Subcutaneous abdominal adipose tissue (tissue), 5 donors: Measurements from ENCODE around the gene PDCD1.
"Not testable (repeated sequence)": the region's sequence is repeated elsewhere in the genome, so short reads cannot be mapped to it uniquely, and the experiment has no call there.

Experiments
- H3K27ac ChIP-seq: one replicate; pipeline ENCODE4 v1.7.0; 2013; ENCODE audit warnings: low read depth, mild to moderate bottlenecking, inconsistent platforms, low read length, moderate library complexity
- H3K27me3 ChIP-seq, 5 donors: one replicate each; pipeline ENCODE4 v1.7.0; 2013; ENCODE audit warnings: low read length in 5 of 5, inconsistent platforms in 1 of 5; ENCODE audit not compliant: control insufficient read depth in 5 of 5, insufficient read depth in 4 of 5
- H3K36me3 ChIP-seq, 5 donors: one replicate each; pipeline ENCODE4 v1.7.0; 2013; ENCODE audit warnings: low read length in 5 of 5; ENCODE audit not compliant: control insufficient read depth in 5 of 5, insufficient read depth in 5 of 5
- H3K4me1 ChIP-seq, 5 donors: one replicate each; pipeline ENCODE4 v1.7.0; 2013; ENCODE audit warnings: low read length in 5 of 5, mild to moderate bottlenecking in 3 of 5, moderate library complexity in 1 of 5; ENCODE audit not compliant: control insufficient read depth in 5 of 5, insufficient read depth in 5 of 5
- H3K4me3 ChIP-seq, 5 donors: one replicate each; pipeline ENCODE4 v1.7.0; 2013; ENCODE audit warnings: low read length in 5 of 5, low read depth in 1 of 5
- H3K9ac ChIP-seq, 5 donors: one replicate each; pipeline ENCODE4 v1.7.0; 2013; ENCODE audit warnings: low read length in 5 of 5, mild to moderate bottlenecking in 4 of 5, moderate library complexity in 3 of 5
- H3K9me3 ChIP-seq, 5 donors: one replicate each; pipeline ENCODE4 v1.7.0; 2013; ENCODE audit warnings: low read length in 5 of 5; ENCODE audit not compliant: control insufficient read depth in 5 of 5
- donor health status: healthy.
- donor health status: healthy.
- donor health status: healthy.
- donor health status: healthy.
- donor health status: healthy.

The PDCD1 gene

DNA sequence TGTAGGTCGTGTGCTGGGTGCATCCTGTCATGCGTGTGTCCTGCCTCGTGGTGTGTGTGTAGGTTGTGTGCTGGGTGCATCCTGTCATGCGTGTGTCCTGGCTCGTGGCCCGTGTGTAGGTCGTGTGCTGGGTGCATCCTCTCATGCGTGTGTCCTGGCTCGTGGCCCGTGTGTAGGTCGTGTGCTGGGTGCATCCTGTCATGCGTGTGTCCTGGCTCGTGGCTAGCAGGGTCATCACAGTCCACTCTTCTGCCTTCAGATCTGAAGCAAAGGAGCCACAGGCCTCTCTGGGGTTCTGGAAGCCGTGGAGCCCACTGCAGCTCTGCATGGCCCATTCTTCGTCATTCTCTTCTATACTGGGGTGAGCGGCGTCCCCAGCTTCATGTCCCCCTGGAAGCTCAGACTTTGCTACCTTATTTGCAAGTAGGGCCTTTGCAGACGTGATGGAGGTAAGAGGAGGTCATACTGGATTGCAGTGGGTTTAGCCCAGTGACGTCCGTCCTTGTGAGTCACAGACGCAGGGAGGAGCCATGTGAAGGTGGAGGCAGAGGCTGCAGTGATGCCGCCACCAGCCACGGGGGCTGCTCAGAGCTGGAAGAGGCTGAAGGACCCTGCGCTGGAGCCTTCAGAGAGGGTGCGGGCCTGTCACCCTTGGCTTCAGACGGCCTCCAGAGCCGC lies 38.6 kb downstream of the PDCD1 start:
- Histone ChIP-seq H3K4me1 (peaks cover 0 to 20% (median 7%) of the 10 kb centered on the region in 5 donors), H3K27me3 (peaks cover 0 to 22% (median 12%) of the 10 kb centered on the region in 5 donors)
- H3K4me3 ChIP-seq, H3K36me3 ChIP-seq, H3K9me3 ChIP-seq, H3K9ac ChIP-seq, H3K27ac ChIP-seq: not testable (repeated sequence)

DNA sequence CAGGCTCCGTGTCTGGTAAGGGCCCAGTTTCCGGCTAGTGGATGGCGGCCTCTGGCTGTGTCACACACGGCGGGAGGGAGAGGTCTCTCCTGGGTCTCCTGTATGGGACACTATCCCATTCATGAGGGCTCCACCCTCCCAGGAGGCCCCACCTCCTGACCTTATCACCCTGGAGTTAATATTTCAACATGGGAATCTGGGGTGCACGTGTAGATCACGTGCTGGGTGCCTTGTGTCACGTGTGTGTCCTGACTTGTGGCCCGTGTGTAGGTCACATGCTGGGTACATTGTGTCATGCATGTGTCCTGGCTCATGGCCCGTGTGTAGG lies 39.8 kb downstream of the PDCD1 start:
- Histone ChIP-seq H3K9ac (no peak overlapping the region), H3K4me1 (peaks cover 0 to 21% (median 7%) of the 10 kb centered on the region in 5 donors), H3K36me3 (no peaks in the 10 kb centered on the region), H3K4me3 (no peak overlapping the region), H3K9me3 (no peaks in the 10 kb centered on the region), H3K27ac (no peak overlapping the region), H3K27me3 (peaks cover 0 to 22% (median 12%) of the 10 kb centered on the region in 5 donors)

DNA sequence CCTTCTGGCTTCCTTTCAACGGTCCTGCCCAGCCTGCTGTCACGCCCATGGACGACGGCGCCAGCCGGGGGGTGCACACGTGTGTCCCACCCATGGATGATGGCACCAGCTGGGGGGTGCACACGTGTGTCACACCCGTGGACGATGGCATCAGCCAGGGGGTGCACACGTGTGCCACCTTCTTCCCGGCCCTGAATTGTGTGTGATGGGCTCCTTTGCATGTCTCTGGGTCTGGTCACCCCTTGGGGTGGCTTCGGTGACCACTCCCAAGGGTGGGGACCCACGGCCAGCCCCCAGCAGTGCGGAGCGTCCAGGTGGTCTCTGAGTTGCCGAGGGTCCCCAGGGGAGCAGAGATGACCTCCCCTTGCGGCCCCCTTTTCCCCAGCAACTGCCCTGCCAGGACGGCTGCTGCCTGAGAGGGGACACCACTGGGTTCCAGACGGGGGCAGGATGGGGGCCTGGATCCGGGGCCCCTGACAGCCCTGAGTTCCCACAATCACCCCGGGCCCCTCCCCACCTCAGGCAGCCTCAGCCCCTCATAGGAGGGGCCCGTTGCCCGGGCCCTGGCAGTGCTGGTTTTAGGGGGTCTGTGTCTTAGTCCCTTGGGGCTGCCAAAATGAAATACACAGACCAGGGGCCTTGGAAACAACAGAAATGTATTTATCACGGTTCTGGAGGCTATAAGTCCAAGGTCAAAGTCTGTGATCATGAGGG lies 40.3 kb downstream of the PDCD1 start:
- Histone ChIP-seq H3K9me3 (no peaks in the 10 kb centered on the region), H3K36me3 (no peaks in the 10 kb centered on the region), H3K4me3 (no peak overlapping the region), H3K9ac (no peak overlapping the region), H3K4me1 (peaks cover 0 to 27% (median 7%) of the 10 kb centered on the region in 5 donors), H3K27ac (no peak overlapping the region), H3K27me3 (peaks cover 0 to 22% (median 12%) of the 10 kb centered on the region in 5 donors)

DNA sequence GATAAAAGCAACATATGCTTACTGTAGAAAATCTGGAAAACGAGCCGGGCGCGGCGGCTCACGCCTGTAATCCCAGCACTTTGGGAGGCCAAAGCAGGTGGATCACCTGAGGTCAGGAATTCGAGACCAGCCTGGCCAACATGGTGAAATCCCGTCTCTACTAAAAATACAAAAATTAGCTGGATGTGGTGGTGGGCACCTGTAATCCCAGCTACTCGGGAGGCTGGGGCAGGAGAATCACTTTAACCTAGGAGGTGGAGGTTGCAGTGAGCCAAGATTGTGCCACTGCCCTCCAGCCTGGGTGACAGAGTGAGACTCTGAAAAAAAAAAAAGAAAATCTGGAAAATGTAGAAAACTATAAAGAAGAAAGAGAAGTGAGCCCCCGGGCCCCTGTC lies 40.9 kb downstream of the PDCD1 start:
- not testable (repeated sequence) for H3K4me3 ChIP-seq, H3K27ac ChIP-seq, H3K36me3 ChIP-seq, H3K9me3 ChIP-seq, H3K9ac ChIP-seq
- H3K4me1 ChIP-seq, result peaks cover 0 to 32% (median 7%) of the 10 kb centered on the region in 5 donors
- peaks cover 0 to 21% (median 10%) of the 10 kb centered on the region in 5 donors for H3K27me3 ChIP-seq

DNA sequence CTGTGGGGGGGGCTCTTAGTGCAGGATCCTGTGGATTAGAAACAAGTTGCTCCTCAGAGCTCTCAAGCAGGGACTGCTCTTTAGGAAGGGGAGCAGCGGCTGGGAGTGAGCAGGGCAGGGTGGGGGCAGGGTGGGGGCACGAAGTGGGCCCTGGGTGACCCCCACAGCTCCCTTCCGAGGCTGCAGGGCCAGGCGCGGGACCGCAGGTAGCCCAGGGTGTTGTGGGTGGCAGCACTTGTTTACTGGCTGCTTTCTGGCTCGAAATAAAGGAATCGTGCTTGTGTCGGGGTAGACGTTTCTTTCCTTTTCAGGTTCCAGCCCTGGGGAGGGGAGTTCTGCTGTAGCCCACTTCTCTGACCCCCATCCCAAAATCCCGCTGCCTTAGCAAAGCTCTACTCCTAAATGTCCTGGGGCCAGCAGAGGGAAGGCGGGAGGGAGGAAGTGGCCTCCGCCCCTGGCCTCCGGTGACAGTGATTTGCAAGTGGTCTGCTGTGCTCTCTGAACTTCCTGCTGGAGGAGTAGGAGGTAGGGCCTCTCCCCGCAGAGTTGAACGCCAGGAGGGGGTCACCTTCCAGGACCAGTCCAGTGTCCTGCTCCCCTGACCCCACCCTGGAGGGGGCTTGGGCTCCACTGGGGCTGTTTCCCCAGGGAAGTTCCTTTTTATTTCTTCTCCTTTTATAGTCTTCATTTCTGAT lies 41.4 kb downstream of the PDCD1 start:
- H3K4me3 ChIP-seq, result no peak overlapping the region
- H3K27ac ChIP-seq, result no peak overlapping the region
- H3K27me3 ChIP-seq, result peaks cover 0 to 17% (median 7%) of the 10 kb centered on the region in 5 donors
- no peak overlapping the region for H3K9ac ChIP-seq
- H3K9me3 ChIP-seq, result no peaks in the 10 kb centered on the region
- no peaks in the 10 kb centered on the region for H3K36me3 ChIP-seq
- peaks cover 0 to 34% (median 7%) of the 10 kb centered on the region in 5 donors for H3K4me1 ChIP-seq

DNA sequence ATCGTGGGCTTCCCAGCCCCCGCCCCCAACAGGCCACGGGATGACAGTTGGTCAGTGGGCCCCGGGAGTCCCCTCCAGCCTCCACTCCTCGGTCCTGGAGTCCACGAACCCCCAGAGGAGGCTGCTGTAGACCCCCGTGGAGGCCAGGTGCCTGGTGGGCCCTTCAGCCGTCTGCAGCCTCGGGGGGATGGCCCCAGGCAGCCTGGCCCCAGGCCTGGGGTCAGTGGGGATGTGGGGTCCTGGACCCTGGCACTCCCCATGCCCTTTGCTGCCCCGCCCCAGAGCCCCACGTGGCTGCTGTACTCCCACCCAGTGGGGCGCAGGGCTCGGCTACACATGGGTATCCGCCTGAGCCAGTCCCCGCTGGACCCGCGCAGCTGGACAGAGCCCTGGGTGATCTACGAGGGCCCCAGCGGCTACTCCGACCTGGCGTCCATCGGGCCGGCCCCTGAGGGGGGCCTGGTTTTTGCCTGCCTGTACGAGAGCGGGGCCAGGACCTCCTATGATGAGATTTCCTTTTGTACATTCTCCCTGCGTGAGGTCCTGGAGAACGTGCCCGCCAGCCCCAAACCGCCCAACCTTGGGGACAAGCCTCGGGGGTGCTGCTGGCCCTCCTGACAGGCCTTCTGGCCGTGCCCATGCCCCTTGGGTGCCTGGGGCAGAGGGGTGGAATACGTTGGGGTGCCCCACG lies 42.1 kb downstream of the PDCD1 start:
- H3K27me3 ChIP-seq, result peaks cover 0 to 14% (median 3%) of the 10 kb centered on the region in 5 donors
- H3K9ac ChIP-seq, result no peak overlapping the region
- H3K4me3 ChIP-seq, result no peak overlapping the region
- no peaks in the 10 kb centered on the region for H3K9me3 ChIP-seq
- peaks cover 0 to 27% (median 7%) of the 10 kb centered on the region in 5 donors for H3K4me1 ChIP-seq
- H3K36me3 ChIP-seq, result no peaks in the 10 kb centered on the region
- no peak overlapping the region for H3K27ac ChIP-seq

DNA sequence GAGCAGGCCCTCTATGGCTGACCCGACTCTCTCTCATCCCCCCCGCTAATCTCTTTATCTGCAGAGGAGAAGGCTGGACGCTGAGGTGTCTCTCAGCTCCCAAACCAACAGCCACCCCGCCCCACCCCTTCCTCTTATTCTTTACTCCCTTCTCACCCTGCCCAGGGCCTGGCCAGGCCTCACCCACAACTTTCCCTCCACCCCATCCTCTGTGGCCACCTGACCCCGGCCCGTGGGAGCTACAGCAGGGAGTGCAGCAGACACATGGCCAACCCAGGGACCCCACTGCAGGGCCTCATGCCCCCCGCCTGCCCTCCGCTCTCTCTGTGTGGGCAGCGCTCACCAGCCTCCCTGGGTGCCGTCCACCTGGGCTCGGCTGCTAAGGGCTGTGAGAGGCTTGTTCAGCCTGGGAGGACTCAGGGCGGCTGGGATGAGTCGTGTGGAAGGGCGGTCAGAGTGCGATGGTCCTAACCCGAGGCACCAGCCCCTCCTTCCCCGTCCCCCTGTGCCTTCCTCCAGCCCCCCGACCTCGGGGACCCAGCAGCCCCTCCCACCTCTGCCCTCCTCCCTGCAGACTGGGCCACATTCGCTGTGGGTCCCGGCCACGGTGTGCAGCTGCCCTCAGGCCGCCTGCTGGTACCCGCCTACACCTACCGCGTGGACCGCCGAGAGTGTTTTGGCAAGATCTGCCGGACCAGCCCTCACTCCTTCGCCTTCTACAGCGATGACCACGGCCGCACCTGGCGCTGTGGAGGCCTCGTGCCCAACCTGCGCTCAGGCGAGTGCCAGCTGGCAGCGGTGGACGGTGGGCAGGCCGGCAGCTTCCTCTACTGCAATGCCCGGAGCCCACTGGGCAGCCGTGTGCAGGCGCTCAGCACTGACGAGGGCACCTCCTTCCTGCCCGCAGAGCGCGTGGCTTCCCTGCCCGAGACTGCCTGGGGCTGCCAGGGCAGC lies 42.9 kb downstream of the PDCD1 start:
- Histone ChIP-seq H3K4me3 (no peak overlapping the region), H3K27me3 (peaks cover 0 to 8% (median 3%) of the 10 kb centered on the region in 5 donors)

DNA sequence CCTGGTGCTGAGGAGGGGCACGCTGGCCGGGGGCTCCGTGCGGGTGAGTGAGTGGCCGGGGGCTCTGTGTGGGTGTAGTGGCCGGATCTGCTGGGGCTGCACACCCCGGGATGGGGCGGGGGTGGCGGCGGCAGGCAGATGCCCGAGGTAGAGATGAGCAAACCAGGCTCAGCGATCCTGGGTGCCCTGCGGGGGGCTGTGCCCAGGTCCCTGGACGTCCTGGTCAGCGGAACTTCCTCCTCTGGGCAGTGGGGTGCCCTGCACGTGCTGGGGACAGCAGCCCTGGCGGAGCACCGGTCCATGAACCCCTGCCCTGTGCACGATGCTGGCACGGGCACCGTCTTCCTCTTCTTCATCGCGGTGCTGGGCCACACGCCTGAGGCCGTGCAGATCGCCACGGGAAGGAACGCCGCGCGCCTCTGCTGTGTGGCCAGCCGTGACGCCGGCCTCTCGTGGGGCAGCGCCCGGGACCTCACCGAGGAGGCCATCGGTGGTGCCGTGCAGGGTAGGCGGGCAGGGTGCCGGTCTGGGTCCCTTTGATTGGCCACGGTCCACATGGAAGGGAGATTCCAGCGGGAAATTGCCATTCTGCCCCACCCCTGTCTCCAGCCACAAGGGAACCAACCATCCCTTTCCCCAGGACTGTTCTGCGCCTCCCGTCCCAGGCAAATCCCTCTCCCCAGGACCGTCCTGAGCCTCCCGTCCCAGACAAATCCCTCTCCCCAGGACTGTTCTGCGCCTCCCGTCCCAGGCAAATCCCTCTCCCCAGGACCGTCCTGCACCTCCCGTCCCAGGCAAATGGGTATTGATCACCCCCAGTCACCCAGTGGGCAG lies 43.8 kb downstream of the PDCD1 start:
- H3K27me3 ChIP-seq, result peaks cover 0 to 8% (median 0%) of the 10 kb centered on the region in 5 donors
- H3K4me3 ChIP-seq, result no peak overlapping the region
- H3K9ac ChIP-seq, result no peak overlapping the region
- no peak overlapping the region for H3K27ac ChIP-seq
- H3K36me3 ChIP-seq, result no peaks in the 10 kb centered on the region
- no peaks in the 10 kb centered on the region for H3K9me3 ChIP-seq
- H3K4me1 ChIP-seq, result peaks cover 0 to 36% (median 19%) of the 10 kb centered on the region in 5 donors

More for the DNA sequence above, 42.9 kb downstream of the PDCD1 start:
- H3K4me1 ChIP-seq, result peaks cover 0 to 30% (median 14%) of the 10 kb centered on the region in 5 donors
- H3K9ac ChIP-seq, result no peak overlapping the region
- H3K9me3 ChIP-seq, result no peaks in the 10 kb centered on the region
- H3K36me3 ChIP-seq, result no peaks in the 10 kb centered on the region
- H3K27ac ChIP-seq, result no peak overlapping the region

DNA sequence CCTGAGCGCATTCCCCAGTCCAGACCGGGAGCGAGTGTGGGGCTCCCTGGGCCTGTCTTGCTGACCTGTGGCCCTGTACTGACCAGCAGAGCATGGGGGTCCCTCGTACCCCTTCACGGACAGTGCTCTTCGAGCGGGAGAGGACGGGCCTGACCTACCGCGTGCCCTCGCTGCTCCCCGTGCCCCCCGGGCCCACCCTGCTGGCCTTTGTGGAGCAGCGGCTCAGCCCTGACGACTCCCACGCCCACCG lies 44.4 kb downstream of the PDCD1 start:
- no peaks in the 10 kb centered on the region for H3K36me3 ChIP-seq
- H3K9me3 ChIP-seq, result no peaks in the 10 kb centered on the region
- H3K9ac ChIP-seq, result no peak overlapping the region
- peaks cover 0 to 11% (median 0%) of the 10 kb centered on the region in 5 donors for H3K27me3 ChIP-seq
- no peak overlapping the region for H3K4me3 ChIP-seq
- peaks cover 0 to 36% (median 19%) of the 10 kb centered on the region in 5 donors for H3K4me1 ChIP-seq
- no peak overlapping the region for H3K27ac ChIP-seq
